Left lobe of liver (tissue), 2 donors: ENCODE data around the gene MMP15. TPM values are rescaled to one million over a fixed set of nuclear protein-coding genes. Genes with fewer than 3 reads are reported as not detected.
"Not testable (repeated sequence)": the region's sequence is repeated elsewhere in the genome, so short reads cannot be mapped to it uniquely, and the experiment has no call there.

Experiments used
- ATAC-seq: fragments of 200-7000 bp; cut with Tn5 transposase; one replicate; pipeline ENCODE4 v1.9.1; 2020; ENCODE audit warnings: mild to moderate bottlenecking, moderate library complexity
- DNase-seq: peaks from one replicate; pipeline ENCODE4 v3.0.0-alpha.2; 2020; ENCODE audit warnings: low spot score
- total RNA-seq: library from RNA; stranded (reverse); gene quantifications from one replicate; pipeline ENCODE4 v1.2.1, GENCODE V29; 2021
- donor health status: DM: no; HTN: no; CAD: no; lungs with moderate emphysema.
- donor health status: DM: no; HTN: yes; CAD: no.

Gene MMP15
- 39.5 TPM for total RNA-seq

DNA sequence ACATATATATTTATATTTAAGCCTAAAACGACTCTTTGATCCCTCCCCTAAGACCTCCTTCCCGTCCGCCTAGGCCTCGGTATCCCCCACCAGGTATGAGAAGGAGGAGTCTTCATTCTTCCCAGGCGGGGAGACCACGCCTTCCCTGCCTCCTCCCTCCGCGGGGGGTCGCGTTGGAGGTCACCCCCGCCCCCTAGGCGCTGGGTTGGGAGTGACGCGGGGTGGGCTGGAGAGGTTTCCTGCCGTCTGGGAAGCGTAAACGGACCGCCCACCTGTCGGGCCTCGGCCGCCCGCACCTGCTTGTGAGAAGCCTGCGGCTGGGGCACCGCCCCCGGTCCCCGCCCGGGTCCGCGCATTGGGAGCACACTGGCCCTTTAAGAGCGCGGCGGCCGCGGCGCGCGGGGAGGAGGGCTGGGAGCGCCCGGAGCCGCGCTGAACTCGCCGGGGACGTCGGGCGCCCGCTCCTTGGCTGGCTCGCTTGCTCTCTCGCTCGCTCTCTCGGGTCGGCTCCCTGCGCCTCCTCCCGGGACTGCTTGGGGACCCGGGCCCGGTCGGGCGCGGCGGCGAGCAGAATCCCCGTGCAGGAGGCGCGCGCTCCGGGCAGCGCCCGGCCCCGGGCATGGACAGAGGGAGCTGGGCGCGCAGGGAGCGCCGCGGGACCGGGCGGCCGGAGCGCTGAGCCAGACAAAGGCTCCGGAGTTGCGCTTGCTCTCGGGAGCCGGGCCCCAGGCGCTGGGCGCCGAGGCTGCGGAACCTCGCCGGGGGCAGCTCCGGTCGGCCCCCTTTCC lies at the start of gene MMP15:
Gene MMP15 (plus strand): TSS at position 404 of the 788 bp plus-strand sequence. CDS start 597 bp downstream, outside the sequence.
- ATAC-seq (peak; percentile 70), DNase-seq (peak; percentile 98)

DNA sequence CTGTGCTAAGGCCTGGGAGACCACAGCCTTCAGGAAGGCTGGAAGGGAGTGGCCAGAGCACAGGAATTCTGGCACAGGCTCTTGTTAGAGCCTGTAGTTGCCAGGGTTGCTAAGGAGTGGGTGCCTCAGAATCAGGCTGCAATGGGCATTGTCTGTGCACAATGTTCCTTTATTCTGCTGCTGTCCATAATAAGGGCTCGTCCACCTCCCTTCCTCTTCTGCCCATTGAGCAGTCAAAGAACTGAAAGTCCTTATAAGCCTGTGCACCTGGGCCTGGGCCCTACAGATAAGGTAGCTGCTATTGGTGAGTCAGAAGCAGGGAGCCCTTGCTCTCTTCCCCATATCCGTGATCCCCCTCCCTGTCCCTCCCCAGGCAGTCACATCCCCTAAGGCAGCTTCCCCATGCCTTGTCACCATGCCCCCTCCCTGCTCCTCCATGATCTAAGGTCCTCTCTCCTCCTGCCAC lies 49.2 kb upstream of the MMP15 start:
- DNase-seq (no peak), ATAC-seq (no peak)

DNA sequence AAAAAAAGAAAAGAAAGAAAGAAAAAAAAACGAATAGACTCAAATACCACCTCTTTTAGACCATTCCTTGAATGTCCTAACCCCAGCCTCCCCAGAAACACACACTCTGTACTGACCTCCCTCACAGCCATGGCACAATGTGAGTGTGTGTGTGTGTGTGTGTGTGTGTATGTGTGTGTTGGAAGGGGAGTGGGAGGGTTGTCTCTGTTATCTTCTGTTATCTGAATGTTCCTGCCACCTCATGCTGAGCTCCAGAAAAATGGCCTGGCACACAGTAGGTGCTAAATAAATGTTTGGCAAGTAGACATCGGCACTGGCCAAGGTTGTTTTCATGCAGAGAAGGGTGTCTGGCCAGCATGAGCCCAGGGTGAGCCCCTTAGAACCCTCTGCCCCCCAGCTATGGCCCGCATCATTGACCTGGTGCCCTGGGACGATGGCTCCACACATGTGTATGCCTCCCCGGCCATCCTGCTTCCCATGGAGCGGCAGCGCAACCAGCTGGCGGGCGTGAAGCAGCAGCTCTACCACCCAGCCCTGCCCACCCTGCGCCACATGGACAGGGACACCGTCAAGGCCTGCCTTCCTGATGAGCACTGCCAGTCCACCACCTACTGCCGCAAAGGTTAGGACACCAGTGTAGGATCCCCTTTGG lies 48.0 kb upstream of the MMP15 start:
- ATAC-seq (peak; percentile 33), DNase-seq (no peak)

DNA sequence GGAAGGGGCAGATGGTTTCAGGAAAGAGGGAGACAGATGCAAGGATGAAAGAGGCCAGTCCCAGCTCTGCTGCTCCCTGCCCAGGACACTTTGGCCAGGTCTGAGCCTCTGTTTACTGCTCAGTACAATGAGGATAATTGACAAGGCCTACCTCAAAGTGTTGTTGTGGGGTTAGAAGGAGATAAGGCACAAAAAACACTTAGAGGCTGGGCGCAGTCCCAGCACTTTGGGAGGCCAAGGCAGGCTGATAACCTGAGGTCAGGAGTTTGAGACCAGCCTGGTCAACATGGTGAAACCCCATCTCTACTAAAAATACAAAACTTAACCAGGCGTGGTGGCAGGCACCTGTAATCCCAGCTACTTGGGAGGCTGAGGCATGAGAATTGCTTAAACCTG lies 47.5 kb upstream of the MMP15 start:
- not testable (repeated sequence) for DNase-seq, ATAC-seq

DNA sequence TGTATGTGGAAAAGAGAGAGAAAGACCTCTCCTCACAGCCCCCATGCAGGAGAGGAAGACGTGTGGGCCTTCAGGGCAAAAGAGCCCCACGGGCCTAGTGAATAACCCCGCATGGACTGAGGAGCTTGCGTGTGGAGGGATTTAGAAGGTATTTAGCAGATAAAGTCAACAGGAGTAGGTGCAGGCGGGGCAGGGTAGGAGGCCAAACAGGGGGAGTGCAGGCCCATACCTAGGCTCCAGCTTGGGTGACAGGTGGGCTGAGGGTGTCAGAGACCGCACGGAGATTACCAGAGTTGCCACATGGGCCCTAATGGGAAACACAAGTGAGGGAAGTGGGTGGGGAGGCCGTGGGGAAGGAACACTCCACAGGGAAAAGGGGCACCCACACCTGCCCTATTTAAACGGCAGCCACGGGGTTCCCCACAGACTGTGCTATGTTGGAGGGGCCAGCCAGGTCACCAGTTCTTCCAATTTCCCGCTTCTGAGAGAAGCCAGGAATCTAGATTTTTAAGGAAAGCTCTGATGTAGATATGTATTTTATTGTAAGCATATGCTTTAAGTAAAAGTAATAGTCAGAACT lies 46.5 kb upstream of the MMP15 start:
- DNase-seq: no peak
- no peak for ATAC-seq

DNA sequence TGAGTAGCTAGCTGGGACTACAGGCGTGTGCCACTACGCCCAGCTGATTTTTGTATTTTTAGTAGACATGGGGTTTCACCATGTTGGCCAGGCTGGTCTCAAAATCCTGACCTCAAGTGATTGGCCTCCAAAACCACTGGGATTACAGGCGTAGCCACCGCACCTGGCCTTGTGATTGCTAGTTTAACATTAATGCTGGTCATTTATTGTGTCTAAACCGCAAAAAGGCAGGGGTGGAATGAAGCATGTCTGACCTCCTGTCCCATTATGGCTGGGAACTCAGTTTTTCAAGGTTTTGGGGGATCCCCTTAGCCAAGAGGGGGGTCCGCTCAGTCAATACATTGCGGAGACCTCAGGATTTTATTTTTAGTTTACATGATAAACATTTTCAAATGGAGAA lies 43.9 kb upstream of the MMP15 start:
- ATAC-seq (no peak), DNase-seq (no peak)

DNA sequence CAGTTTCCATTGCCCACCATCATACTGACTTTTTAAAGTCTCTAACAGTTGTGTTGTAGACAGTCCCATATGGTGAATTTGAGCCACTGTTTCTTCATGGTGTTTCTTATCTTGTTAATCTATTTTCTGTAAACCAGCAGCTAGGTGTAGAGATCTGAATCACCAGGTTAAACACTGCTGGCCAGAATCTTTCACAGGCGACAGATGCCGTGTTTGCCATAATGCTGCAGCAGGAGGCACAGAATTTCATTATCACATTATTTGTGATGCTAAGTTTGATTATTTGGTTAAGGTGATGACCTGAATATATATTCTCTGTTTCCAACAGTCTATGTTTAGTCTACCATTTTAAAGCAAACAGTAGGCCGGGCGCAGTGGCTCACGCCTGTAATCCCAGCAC lies 43.2 kb upstream of the MMP15 start:
- no peak for DNase-seq
- ATAC-seq: no peak

DNA sequence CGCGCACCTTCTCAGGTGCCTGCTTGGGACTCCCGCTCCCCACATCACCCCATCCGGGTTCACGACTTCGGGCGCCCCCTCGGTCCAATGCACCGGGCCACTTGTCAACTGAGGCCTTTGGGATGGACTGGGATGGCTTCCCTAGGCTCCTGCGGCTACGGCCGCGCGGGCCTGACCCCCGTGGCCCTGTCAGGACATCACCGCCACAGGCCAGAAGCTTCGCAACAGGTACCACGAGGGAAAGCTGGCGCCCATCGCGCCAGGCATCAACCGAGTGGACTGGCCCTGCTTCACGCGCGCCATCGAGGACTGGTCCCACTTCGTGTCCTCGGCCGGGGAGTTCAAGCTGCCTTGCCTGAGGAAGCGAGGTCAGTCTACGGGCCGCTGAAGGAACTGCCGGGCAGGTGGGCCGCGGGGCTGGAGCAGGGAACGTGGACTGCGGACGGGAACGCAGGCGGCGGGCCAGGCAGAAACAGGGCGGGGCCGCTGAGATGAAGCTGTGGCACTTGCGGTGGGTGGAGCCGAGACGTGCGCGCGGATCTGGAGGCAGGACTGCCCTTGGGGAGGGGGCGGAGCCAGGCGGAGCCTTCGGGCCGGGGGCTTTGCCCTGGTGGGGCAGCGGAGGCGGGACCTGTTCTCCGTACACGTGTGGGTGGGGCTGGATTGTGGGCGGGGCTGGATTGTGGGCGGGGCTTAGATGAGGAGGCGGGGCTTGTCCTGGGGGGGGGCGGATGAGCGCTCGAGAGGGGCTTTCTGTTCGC lies 40.9 kb upstream of the MMP15 start:
- DNase-seq: peak; percentile 72
- peak; percentile 89 for ATAC-seq

DNA sequence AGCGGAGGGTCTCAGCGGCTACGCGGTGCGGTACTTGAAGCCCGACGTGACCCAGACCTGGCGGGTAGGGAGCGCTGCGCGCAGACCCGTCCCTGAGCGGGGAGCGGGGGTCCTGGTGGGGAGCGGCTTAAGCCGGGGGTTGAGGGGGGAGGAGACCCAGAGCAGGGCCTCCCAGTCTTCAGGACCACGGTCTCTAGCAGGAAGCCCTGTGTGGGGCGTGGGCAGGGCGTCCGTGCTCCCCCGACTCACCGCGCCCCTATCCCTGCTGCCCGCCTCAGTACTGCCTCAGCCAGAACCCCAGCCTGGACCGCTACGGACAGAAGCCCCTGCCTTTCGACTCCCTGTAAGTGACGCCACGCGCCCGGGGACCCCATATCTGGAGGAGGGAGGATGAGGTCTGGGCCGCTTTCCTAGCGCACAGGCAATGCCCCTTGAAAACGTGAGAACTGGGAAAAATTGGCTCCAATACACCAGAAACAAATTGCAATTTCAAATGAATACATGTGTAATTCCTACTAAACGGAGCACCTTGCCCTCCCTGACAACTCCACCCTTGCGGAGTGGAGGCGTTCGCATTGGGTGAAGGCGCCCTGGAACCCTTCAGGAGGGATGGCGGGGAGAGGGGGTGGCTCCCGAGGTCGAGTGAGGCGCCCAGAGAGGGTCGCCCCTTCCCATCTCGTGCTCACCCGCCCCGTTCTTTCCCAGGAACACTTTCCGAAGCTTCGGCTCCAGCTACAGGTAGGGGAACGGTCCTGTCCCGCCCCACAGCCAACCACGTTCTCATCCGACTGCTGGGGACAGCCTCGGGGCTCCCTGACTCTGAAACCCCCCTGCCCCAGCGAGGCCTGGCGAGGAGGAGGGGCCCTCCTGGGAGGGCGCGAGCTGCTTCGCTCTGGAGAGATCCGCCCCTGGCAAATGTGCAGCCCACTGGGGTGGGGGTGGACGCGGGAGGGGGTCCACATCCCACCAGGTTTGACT lies 40.1 kb upstream of the MMP15 start:
- DNase-seq: no peak
- peak; percentile 28 for ATAC-seq

DNA sequence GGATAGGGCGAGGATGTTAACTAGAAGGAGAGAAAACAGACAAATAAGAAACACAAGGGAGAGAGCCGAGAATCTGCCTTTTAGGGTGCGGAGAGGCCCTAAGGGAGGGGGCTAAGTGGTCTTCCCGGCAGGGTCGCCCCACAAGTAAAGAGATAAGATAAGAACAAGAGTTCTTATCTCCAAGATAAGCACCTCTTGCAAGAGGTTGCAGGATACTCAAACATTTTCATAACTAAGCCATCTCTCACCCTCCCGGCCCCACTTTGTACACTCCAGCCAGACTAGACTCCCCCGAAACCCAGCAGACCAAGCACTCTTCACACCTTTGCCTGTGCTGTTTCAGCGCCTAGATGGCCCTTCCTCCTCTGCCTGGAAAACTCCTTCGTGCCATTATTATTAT lies 39.4 kb upstream of the MMP15 start:
- no peak for ATAC-seq
- no peak for DNase-seq

DNA sequence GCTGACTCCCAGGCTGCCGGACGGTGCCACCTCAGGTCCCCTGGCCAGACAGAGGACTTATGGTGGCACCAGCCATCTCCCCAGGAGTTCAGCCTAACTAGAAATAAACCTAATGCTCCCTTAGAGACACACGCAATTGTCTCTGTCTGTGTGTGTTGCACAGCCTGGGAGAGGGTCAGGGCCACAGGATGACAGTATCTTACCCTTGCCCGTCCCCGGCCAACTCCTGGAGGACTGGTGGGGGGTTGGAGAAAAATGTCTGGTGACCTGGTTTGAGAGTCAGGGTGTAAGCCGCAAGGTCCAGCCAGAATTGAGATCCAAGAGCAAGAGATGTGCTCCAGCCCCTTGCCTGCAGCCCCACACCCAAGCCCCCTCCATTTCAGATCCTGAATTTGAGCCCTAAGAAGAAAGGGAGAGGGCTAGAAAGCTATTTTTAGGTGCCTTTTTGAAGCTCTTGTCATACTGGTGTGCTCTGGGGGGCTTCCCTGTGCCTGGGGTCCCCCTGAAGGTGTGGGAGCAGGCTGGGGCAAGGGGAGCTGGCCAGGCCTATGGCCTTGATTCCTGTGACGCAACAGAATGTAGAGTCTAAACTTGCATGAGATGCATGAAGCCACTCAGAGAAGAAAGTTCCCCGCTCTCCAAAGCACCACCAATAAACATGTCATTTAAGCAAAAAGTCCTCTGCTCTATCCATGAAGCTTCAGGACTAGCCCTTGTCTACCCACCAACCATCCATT lies 37.9 kb upstream of the MMP15 start:
- ATAC-seq (no peak), DNase-seq (no peak)

DNA sequence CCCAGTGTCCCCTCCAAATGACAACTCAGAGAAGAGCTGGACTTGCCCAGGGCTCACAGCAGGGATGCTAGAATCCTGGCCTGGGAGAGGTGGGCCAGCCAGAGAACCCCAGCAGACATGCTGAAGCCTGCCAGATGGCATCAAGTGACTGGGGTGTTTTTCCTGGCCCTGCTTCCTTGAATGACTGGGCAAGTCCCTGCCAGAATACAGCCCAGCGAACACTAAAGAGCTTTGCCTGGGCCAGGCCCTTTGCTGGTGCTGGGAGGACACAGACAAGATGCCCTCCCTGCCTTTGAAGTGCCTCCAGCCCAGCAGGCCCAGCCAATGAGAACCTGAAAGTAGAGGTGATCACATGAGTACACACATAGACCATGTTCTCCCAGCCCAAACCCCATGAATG lies 36.6 kb upstream of the MMP15 start:
- ATAC-seq (no peak), DNase-seq (no peak)

DNA sequence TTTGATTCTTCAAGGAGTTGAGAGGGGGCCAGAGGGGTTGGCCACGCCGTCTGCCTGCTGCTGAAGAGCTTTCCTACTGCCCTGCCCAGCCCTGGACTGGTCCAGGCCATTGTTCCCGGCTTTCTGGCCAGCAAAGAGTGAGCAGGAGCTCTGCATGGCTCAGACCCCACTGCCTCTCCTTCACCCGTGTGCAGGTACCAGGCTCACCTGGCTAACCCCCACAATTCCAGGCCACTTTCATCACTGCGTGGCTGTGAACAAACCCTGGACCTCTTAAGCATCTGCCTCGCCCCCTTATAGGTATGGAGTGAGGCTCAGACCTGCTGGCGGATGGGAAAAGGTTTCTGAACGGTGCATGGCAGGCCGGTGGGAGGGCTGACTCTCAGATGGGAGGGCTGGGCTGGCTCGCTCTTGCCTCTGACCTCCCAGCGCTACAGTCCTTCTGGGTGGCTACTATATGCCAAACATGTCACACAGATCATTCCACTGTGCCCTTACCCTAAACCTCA lies 33.9 kb upstream of the MMP15 start:
- no peak for ATAC-seq
- DNase-seq: no peak

DNA sequence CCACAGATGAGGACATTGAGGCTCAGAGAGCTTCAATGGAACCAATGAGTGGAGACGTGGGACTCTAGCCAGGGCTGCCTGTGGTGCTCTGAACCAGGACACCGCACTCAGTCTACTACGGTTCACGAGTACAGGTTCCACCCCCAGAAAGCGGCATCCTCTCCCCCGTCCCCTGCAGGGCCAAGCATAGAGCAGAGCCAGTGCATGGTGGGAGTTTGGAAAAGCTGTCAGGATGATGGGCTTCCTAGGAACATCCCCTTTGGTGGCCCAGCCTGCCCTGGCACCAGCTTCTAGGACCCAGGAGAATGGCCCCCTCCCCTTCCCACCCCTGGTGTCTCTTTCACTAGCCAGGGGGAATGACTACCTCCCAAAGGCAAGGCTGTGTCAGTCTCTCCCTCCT lies 33.5 kb upstream of the MMP15 start:
- ATAC-seq (no peak), DNase-seq (no peak)

DNA sequence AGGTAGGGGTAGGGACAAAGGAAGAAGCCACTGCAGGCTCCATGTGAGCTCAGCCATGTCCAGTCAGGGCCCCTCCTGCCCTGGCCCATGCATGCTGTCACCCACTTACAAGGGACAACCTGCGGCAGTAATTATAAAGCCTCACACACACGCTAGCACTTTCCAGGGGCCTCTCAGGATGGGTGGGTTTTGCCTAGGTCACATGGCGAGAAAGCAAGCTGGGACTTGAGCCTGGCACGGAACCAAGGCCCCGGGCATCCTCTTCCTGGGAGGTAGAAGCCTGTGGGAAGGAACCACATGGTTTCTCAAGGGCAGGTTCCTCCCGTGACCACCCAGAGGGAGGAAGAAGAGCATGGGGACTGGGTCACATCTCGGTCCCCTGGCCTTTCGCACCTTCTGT lies 32.1 kb upstream of the MMP15 start:
- DNase-seq (no peak), ATAC-seq (no peak)

DNA sequence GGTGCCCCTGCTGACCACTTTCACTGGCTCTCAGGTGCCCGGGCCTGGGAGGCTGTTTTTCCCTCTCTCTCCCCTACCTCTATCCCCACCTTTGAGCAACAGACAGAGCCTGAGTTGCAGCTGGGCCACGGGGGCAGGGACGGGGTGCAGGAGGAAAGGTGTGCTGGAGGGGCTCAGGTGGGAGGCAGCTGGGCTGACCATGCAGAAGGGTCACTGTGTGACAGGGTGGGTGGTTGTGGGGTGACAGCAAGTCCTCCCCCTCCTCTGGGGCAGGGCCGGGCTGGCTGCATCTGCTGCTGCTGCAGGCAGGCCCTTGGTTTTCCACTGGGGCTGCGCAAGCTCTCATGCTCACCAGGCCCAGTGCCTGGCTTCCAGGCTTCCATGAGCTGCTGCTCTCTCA lies 31.7 kb upstream of the MMP15 start:
- no peak for ATAC-seq
- no peak for DNase-seq

DNA sequence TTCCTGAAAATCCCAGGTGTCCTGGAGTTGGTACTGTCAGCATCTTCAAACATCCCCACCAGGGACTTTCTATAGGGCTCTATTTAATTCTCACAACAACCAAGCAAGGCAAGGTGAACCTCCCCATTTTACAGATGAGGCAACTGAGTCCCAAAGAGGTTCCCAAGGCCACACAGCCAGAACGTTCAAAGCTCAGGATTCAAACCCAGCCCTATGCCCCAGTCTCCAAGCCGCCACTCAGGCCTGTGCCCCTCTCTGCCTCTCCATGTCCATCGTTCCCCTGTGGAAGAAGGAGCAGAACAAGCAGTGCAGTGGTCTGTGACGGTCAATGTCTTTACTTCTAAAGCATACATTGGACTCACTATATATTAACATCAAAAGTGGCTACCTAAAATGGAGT lies 31.2 kb upstream of the MMP15 start:
- ATAC-seq: no peak
- no peak for DNase-seq

DNA sequence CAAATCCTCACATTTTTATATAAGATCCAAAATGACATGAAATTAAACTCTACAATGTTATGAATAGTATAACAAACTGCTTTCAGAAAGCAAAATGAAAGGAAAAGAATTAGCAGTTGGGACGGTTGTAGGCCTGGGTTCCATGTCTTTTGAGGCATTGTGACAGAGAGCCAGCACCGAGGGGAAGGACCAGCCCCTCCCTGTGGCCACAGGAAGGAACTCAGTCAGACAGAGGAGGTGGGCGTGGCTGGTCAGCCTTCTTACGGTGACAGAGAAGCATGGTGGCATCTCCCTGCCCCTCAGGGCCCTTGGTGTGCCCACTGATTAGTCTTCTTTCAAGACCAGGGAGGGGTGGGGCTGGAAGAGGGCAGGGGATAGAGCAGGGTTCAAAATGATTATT lies 30.8 kb upstream of the MMP15 start:
- ATAC-seq: peak; percentile 51
- no peak for DNase-seq

DNA sequence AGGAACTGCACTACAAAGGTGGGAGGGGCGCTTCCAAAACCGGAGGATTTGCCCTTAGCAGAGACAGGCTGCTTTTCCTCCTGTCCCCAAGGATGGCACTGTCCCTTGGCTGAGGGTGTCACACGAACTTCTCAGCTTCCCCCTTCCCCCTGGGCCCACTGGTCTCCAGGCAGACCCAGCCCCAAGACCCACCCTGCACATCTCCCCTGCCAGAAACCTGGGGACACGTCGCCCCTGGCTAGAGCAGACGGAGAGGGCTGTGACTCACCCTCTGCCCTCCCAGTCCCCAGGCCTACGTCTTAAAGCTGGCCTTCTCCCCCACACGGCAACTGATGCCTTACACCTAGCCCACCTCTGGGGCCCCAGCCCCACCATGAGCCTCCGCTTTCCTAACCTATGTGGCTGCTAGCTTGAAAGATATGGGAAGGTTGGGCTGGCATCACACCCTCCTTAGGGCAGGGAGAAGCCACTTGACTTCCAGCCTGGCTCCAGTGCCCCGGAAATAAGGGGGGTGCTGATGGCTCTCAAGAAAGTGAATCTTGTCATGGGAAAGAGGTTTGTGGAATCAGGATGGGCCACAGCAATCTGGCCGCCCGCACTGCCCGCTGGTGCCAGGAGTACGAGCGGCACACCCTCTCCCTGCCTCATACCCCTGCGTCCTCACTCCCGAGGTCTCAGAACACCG lies 29.7 kb upstream of the MMP15 start:
- no peak for DNase-seq
- no peak for ATAC-seq
